Measurements from ENCODE around the gene ITGA2B. TPM values are rescaled to one million over a fixed set of nuclear protein-coding genes. Genes with fewer than 3 reads are reported as not detected.
"Not testable (repeated sequence)": the region's sequence is repeated elsewhere in the genome, so short reads cannot be mapped to it uniquely, and the experiment has no call there.

Gene ITGA2B
- total RNA-seq, 2 donors from 2014 or later = 2.6 to 3.2 TPM

GRCh38 chr17:44349553-44350070 is 39.8 kb downstream of the ITGA2B start:
- DNase-seq (ENCODE audit: low spot score in 2 of 2) (no peak), ATAC-seq (no peak)
- Mint-ChIP-seq H3K9me3 (no peaks in the 10 kb centered on the region), H3K36me3 (peaks cover 0 to 8% of the 10 kb centered on the region in 2 donors), H3K27ac (no peak overlapping the region)

GRCh38 chr17:44348988-44349364 is 40.5 kb downstream of the ITGA2B start:
- ATAC-seq = no peak
- no peak for DNase-seq (ENCODE audit: low spot score in 2 of 2)
- peak overlapping the region in 1 of 2 donors; percentile 46 for H3K27ac Mint-ChIP-seq
- H3K9me3 Mint-ChIP-seq = no peaks in the 10 kb centered on the region
- peaks cover 0 to 8% of the 10 kb centered on the region in 2 donors for H3K36me3 Mint-ChIP-seq

DNA sequence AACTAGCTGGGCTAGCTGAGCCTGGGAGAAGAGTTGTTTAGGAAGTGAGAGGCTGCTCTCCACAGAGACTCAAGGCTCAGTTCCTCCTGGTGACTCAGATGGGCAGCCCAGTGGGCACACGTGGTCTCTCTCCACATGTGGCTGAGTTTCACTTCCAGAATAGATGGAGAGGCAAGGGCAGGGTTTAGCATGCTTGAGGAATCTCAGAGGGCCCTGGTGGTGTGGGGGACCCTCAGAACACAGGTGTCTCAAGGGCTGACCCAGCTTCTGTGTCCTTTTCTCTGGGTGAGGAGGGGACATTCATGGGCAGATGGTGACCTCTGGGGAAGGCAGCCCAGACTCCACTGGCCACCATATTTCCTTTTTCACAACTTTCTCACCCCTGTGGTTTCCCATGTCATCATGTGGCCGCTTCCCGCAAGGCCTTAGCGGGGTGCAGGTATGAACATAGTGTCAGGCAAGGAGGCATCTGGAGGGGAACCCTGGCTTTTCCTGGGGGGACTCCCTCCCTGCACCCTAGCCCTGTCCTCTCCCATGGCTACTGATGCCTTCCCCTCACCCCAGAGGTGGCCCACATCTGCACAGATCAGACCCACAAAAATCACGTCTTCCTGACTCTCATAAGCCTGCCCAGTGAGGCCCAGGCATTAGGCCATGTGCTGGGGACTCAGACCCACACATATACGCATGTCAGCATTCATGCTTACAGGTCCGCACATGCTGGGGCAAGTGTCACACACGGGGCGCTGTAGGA is 41.0 kb downstream of the ITGA2B start:
- Mint-ChIP-seq H3K36me3 (peaks cover 0 to 8% of the 10 kb centered on the region in 2 donors), H3K9me3 (no peaks in the 10 kb centered on the region), H3K27ac (peak overlapping the region in 1 of 2 donors; percentile 46)
- DNase-seq (ENCODE audit: low spot score in 2 of 2) (no peak), ATAC-seq (peak in 1 of 2 donors; percentile 40)

DNA sequence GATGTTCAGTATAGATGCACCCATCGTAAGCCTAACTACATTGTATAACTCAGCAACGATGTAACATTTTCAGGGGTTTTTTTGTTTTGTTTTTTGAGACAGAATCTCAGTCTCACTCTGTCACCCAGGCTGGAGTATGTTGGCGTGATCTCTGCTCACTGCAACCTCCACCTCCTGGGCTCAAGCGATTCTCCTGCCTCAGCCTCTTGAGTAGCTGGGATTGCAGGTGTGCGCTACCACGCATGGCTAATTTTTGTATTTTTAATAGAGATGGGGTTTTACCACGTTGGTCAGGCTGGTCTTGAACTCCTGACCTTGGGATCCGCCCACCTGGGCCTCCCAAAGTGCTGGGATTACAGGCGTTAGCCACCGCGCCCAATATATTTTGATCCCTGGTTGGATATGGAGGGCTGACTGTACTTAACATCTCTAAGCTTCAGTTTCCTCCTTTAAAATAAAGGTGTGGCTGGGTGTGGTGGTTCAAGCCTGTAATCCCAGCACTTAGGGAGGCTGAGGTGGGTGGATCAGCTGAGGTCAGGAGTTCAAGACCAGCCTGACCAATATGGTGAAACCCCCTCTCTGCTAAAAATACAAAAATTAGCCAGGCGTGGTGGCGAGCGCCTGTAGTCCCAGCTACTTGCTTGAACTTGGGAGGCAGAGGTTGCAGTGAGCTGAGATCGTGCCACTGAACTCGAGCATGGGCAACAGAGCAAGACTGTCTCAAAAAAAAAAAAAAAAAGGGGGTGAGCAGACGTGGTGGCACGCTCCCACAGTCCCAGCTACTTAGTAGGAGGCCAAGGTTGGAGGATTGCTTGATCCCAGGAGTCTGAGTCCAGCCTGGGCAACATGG is 42.0 kb downstream of the ITGA2B start:
- ATAC-seq, H3K36me3 Mint-ChIP-seq: not testable (repeated sequence)

GRCh38 chr17:44346064-44346844 is 43.2 kb downstream of the ITGA2B start:
- peaks cover 0 to 8% of the 10 kb centered on the region in 2 donors for H3K36me3 Mint-ChIP-seq
- H3K27ac Mint-ChIP-seq = peak overlapping the region in 1 of 2 donors; percentile 86
- H3K9me3 Mint-ChIP-seq = no peaks in the 10 kb centered on the region
- DNase-seq (ENCODE audit: low spot score in 2 of 2) = no peak
- ATAC-seq = no peak

More for the DNA sequence above, 42.0 kb downstream of the ITGA2B start:
- H3K27ac Mint-ChIP-seq; H3K9me3 Mint-ChIP-seq; DNase-seq (ENCODE audit: low spot score in 2 of 2): not testable (repeated sequence)

DNA sequence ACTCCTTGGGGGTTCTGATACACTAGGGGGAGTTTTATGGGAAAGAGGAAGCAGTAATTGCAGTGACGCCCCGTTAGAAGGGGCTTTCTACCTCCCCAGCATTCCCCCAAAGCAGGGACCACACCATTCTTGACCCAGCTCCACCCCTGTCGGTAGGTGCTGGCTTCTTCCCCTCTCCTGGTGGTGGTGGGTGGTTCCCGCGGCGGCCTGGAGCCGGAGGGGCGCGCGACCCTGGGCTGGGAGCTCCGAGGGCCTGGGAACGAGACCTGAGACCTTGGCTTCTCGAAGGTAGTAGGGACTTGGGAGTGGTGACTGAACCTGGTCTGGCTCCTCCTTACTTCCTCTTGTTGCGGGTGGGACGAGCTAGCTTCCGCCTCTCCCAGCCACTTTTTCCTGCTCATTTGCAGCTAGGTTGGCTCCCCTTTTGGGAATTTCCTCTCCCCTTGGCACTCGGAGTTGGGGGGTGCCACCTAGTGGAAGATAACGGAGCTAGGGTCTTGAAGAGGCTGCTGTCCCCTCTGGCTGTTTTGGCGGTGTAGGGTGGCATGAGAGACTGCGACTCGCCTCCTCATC is 43.9 kb downstream of the ITGA2B start:
- peak; percentile 6 to 17 for ATAC-seq
- no peaks in the 10 kb centered on the region for H3K9me3 Mint-ChIP-seq

GRCh38 chr17:44344939-44345453 is 44.5 kb downstream of the ITGA2B start, which contains the start of gene GRN:
GRN (plus strand) TSS chr17:44345302; CDS start chr17:44349165, 3,863 bp downstream.
- ATAC-seq (peak; percentile 96 to 99), DNase-seq (ENCODE audit: low spot score in 2 of 2) (peak; percentile 87 to 88)
- H3K9me3 Mint-ChIP-seq = no peaks in the 10 kb centered on the region
- peak within 1 kb of the TSS; percentile 86 to 91 for H3K27ac Mint-ChIP-seq
- peaks cover 0 to 8% of the 10 kb centered on the region in 2 donors for H3K36me3 Mint-ChIP-seq

More for the DNA sequence above, 43.9 kb downstream of the ITGA2B start:
- peak overlapping the region; percentile 86 to 91 for H3K27ac Mint-ChIP-seq
- DNase-seq (ENCODE audit: low spot score in 2 of 2) = peak in 1 of 2 donors; percentile 42
- H3K36me3 Mint-ChIP-seq = peaks cover 0 to 8% of the 10 kb centered on the region in 2 donors

DNA sequence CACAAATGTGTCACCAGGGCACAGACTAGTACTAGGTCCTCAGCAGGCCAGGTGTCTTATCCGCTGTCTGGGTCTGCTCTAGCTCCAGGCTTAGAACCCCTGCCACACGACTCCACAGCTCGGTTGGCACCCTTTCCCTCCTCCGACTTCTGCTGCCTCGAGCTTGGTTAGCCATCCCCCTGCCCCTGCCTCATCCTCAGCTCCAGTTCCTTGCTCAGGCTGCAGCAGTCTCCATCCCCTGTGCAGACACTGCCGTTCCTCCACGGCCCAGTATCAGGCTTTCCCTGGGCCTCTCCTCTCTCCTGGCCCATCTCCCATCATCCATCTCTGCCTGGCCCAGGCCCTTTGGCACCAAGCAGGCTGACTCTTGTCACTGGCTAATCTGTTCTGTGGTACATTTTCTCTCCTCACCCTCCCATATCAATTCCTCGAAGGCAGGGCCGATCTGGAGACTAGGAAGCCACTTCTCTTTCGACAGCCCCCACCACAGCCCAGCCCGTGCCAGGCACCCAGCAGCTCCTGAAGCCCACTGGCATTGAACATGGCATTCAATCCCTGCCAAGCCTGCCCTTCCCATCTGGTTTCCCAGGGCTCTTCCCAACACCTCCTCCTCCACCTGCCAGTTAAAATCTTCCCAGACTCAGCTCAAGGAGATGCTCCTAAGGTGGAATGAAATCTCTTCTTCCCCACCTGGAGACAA is 45.8 kb downstream of the ITGA2B start:
- no peak overlapping the region for H3K27ac Mint-ChIP-seq
- no peak for ATAC-seq
- no peaks in the 10 kb centered on the region for H3K9me3 Mint-ChIP-seq
- DNase-seq (ENCODE audit: low spot score in 2 of 2) = no peak
- H3K36me3 Mint-ChIP-seq = peaks cover 0 to 8% of the 10 kb centered on the region in 2 donors

- not testable (repeated sequence) for H3K9me3 Mint-ChIP-seq; DNase-seq (ENCODE audit: low spot score in 2 of 2); ATAC-seq; H3K27ac Mint-ChIP-seq; H3K36me3 Mint-ChIP-seq
These were observed 48.9 kb downstream of the ITGA2B start for GRCh38 chr17:44340553-44340952.

DNA sequence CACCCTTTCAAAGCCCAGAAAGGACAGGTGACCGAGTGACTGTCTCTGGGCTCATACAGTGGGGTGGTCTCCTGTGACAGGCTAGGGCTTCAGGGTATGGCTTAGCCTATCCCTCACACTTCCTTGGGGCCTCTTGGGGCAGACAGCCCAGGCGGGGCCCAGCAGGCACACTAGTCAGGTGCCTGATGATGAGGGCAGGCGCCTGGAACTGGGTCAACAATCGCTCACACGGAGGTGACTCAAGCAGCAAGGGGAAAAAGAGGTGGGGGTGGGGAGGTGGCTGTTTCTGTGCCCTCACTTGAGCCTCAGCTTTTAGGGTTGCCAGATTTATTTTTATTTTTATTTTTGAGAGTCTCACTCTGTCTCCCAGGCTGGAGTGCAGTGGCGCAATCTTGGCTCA is 50.7 kb downstream of the ITGA2B start:
- H3K36me3 Mint-ChIP-seq = no peaks in the 10 kb centered on the region
- H3K27ac Mint-ChIP-seq = no peak overlapping the region
- peak; percentile 54 to 78 for ATAC-seq
- no peaks in the 10 kb centered on the region for H3K9me3 Mint-ChIP-seq
- no peak for DNase-seq (ENCODE audit: low spot score in 2 of 2)

GRCh38 chr17:44335968-44336367 is 53.5 kb downstream of the ITGA2B start:
- DNase-seq (ENCODE audit: low spot score in 2 of 2) = no peak
- H3K36me3 Mint-ChIP-seq = no peaks in the 10 kb centered on the region
- ATAC-seq = no peak
- H3K9me3 Mint-ChIP-seq = no peaks in the 10 kb centered on the region
- no peak overlapping the region for H3K27ac Mint-ChIP-seq

GRCh38 chr17:44335564-44335963 is 53.9 kb downstream of the ITGA2B start:
- H3K27ac Mint-ChIP-seq = no peak overlapping the region
- no peaks in the 10 kb centered on the region for H3K9me3 Mint-ChIP-seq
- H3K36me3 Mint-ChIP-seq = no peaks in the 10 kb centered on the region
- no peak for DNase-seq (ENCODE audit: low spot score in 2 of 2)
- ATAC-seq = no peak

DNA sequence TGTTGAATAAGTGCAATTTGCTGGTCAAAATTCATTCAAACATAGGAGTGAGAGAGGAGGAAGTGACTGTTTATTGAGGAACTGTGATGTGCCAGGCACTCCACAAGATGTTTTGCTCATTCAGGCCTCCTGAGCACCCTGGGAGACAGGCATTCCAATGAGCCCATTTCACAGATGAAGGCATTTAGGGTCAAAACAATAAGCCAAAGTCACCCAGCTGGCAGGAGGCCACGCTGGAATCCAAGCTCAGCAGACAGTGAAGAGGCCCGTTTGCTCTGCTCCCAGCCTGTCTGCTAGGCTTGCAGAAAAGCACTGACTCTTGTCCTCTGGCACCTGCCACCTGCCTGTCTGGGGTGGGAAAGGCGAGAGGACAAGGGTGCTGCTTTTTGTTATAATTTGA is 54.7 kb downstream of the ITGA2B start:
- ATAC-seq = no peak
- Mint-ChIP-seq H3K27ac (no peak overlapping the region), H3K36me3 (no peaks in the 10 kb centered on the region), H3K9me3 (no peaks in the 10 kb centered on the region)
- no peak for DNase-seq (ENCODE audit: low spot score in 2 of 2)

GRCh38 chr17:44334315-44334714 is 55.1 kb downstream of the ITGA2B start:
- H3K9me3 Mint-ChIP-seq = no peaks in the 10 kb centered on the region
- no peaks in the 10 kb centered on the region for H3K36me3 Mint-ChIP-seq
- no peak for DNase-seq (ENCODE audit: low spot score in 2 of 2)
- H3K27ac Mint-ChIP-seq = no peak overlapping the region
- no peak for ATAC-seq

DNA sequence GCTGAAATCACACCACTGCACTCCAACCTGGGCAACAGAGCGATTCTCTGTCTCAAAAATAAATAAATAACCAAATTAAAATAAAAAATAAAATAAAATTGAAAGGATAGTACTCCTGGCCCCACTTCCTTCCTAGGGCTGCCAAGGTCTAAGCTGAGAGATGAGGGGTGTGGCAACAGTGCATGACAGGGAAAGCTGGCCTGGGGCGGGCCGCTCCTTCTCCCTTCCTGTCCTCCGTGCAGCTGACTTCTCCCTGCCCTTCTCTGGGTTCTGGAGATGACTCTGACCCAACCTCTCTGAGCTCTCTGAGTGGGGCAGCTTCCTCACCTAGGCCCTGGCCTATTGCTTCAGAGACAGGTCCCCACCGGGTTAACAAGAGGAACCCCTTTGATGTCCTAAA is 56.1 kb downstream of the ITGA2B start:
- H3K27ac Mint-ChIP-seq = no peak overlapping the region
- DNase-seq (ENCODE audit: low spot score in 2 of 2) = no peak
- no peaks in the 10 kb centered on the region for H3K9me3 Mint-ChIP-seq
- ATAC-seq = no peak
- no peaks in the 10 kb centered on the region for H3K36me3 Mint-ChIP-seq

Measured in activated naive CD4-positive, alpha-beta T cell treated with anti-CD3 and anti-CD28 coated beads, Interleukin-2, amount 50 U/mL, for 72 hours (primary cell).